H9 (cell line): ENCODE results near the gene RAET1G. TPM values are rescaled to one million over a fixed set of nuclear protein-coding genes. Genes with fewer than 3 reads are reported as not detected.
A peak's percentile ranks its signal among the peaks of the same experiment; 100 is the strongest.
"Not testable (repeated sequence)": the region's sequence is repeated elsewhere in the genome, so short reads cannot be mapped to it uniquely, and the experiment has no call there.

Experiments used
- DNase-seq: peaks from one replicate; pipeline ENCODE4 v3.0.0-alpha.2; 2017
- H2AFZ ChIP-seq: one replicate; pipeline ENCODE4 v1.6.1; 2013; ENCODE audit warnings: mild to moderate bottlenecking, low read length, control low read depth, moderate library complexity
- H2AK5ac ChIP-seq: 2 replicates; pipeline ENCODE4 v1.6.1; 2013; ENCODE audit warnings: low read length, control low read depth, mixed read lengths; ENCODE audit not compliant: insufficient read length
- H2BK120ac ChIP-seq: one replicate; pipeline ENCODE4 v1.6.1; 2013; ENCODE audit warnings: low read depth, mild to moderate bottlenecking, low read length, control low read depth, inconsistent platforms; ENCODE audit not compliant: poor library complexity, severe bottlenecking
- H2BK12ac ChIP-seq: 2 replicates; pipeline ENCODE4 v1.6.1; 2013; ENCODE audit warnings: low read length, control low read depth, mixed read lengths, low read depth; ENCODE audit not compliant: insufficient read length
- H2BK15ac ChIP-seq: 2 replicates; pipeline ENCODE4 v1.6.1; 2013; ENCODE audit warnings: low read depth, low read length, control low read depth
- H2BK20ac ChIP-seq: one replicate; pipeline ENCODE4 v1.6.1; 2013; ENCODE audit warnings: low read depth, mild to moderate bottlenecking, low read length, control low read depth, inconsistent platforms; ENCODE audit not compliant: poor library complexity, severe bottlenecking
- H2BK5ac ChIP-seq: 2 replicates; pipeline ENCODE4 v1.6.1; 2013; ENCODE audit warnings: low read length, control low read depth, mixed read lengths; ENCODE audit not compliant: insufficient read length
- H3K14ac ChIP-seq: 2 replicates; pipeline ENCODE4 v1.6.1; 2013; ENCODE audit warnings: low read length, control low read depth; ENCODE audit not compliant: insufficient read depth
- H3K18ac ChIP-seq: 2 replicates; pipeline ENCODE4 v1.6.1; 2013; ENCODE audit warnings: low read depth, mild to moderate bottlenecking, mixed read lengths, low read length, control low read depth; ENCODE audit not compliant: insufficient read length
- H3K23ac ChIP-seq: 2 replicates; pipeline ENCODE4 v1.6.1; 2013; ENCODE audit warnings: low read length, control low read depth, mixed read lengths, low read depth; ENCODE audit not compliant: insufficient read length
- H3K23me2 ChIP-seq: 2 replicates; pipeline ENCODE4 v1.6.1; 2013; ENCODE audit warnings: low read depth, mild to moderate bottlenecking, mixed read lengths, low read length, control low read depth; ENCODE audit not compliant: insufficient read length, poor library complexity, severe bottlenecking
- H3K27ac ChIP-seq: 2 replicates; pipeline ENCODE4 v1.5.1; 2013; ENCODE audit warnings: low read length, control low read depth, mixed read lengths, low read depth; ENCODE audit not compliant: insufficient read length
- H3K27me3 ChIP-seq: 2 replicates; pipeline ENCODE4 v1.6.1; 2013; ENCODE audit warnings: low read length, control low read depth, inconsistent platforms; ENCODE audit not compliant: insufficient read depth
- H3K4ac ChIP-seq: 2 replicates; pipeline ENCODE4 v1.6.1; 2013; ENCODE audit warnings: low read depth, mild to moderate bottlenecking, control low read depth, inconsistent platforms, low read length, moderate library complexity
- H3K4me1 ChIP-seq: 2 replicates; pipeline ENCODE4 v1.6.1; 2013; ENCODE audit warnings: low read length, control low read depth, inconsistent platforms; ENCODE audit not compliant: insufficient read depth
- H3K4me2 ChIP-seq: 2 replicates; pipeline ENCODE4 v1.6.1; 2013; ENCODE audit warnings: low read length, control low read depth, mixed read lengths; ENCODE audit not compliant: insufficient read length, insufficient read depth
- H3K56ac ChIP-seq: 2 replicates; pipeline ENCODE4 v1.6.1; 2013; ENCODE audit warnings: low read depth, mild to moderate bottlenecking, mixed read lengths, low read length, control low read depth; ENCODE audit not compliant: insufficient read length
- H3K79me1 ChIP-seq: 2 replicates; pipeline ENCODE4 v1.6.1; 2013; ENCODE audit warnings: low read depth, mild to moderate bottlenecking, moderate library complexity, low read length, control low read depth, inconsistent platforms; ENCODE audit not compliant: insufficient read depth, poor library complexity, severe bottlenecking
- H3K79me2 ChIP-seq: 2 replicates; pipeline ENCODE4 v1.6.1; 2013; ENCODE audit warnings: low read length, control low read depth, inconsistent platforms; ENCODE audit not compliant: insufficient read depth
- H3K9ac ChIP-seq: 2 replicates; pipeline ENCODE4 v1.6.1; 2013; ENCODE audit warnings: low read length, control low read depth, mixed read lengths; ENCODE audit not compliant: insufficient read length; ENCODE audit errors: extremely low read depth
- H3K9me3 ChIP-seq: one replicate; pipeline ENCODE4 v1.6.1; 2013; ENCODE audit warnings: low read depth, low read length, inconsistent platforms; ENCODE audit not compliant: control insufficient read depth
- H3T11ph ChIP-seq: one replicate; pipeline ENCODE4 v1.6.1; 2013; ENCODE audit warnings: mild to moderate bottlenecking, low read length, control low read depth, inconsistent platforms
- H4K20me1 ChIP-seq: one replicate; pipeline ENCODE4 v1.6.1; 2013; ENCODE audit not compliant: control insufficient read depth, insufficient read length, insufficient read depth
- H4K5ac ChIP-seq: 2 replicates; pipeline ENCODE4 v1.6.1; 2013; ENCODE audit warnings: low read depth, mild to moderate bottlenecking, mixed read lengths, low read length, control low read depth; ENCODE audit not compliant: insufficient read length
- H4K8ac ChIP-seq: replicated peaks from 2 replicates; pipeline ENCODE4 v1.6.1; 2013; ENCODE audit warnings: low read length, control low read depth, mixed read lengths, low read depth; ENCODE audit not compliant: insufficient read length
- H4K91ac ChIP-seq: 2 replicates; pipeline ENCODE4 v1.6.1; 2013; ENCODE audit warnings: low read depth, mild to moderate bottlenecking, moderate library complexity, mixed read lengths, low read length, control low read depth; ENCODE audit not compliant: insufficient read length
- H3K27ac Mint-ChIP-seq, 3 experiments: 2 replicates in 2 of 3; 3 replicates in 1 of 3; pipeline ENCODE4 v1.8.0; 2020 to 2021; ENCODE audit warnings: mixed read lengths in 3 of 3, mild to moderate bottlenecking in 1 of 3, moderate library complexity in 1 of 3
- H3K27me3 Mint-ChIP-seq: 2 replicates; pipeline ENCODE4 v1.8.0; 2021; ENCODE audit warnings: low read depth, mild to moderate bottlenecking, moderate library complexity, mixed read lengths
- H3K36me3 Mint-ChIP-seq, 3 experiments: 2 replicates in 2 of 3; 3 replicates in 1 of 3; pipeline ENCODE4 v1.8.0; 2020 to 2021; ENCODE audit warnings: low read depth in 3 of 3, mixed read lengths in 3 of 3; ENCODE audit not compliant: insufficient read depth in 1 of 3
- H3K4me1 Mint-ChIP-seq, 2 experiments: 2 replicates each; pipeline ENCODE4 v1.8.0; 2020; ENCODE audit warnings: mixed read lengths in 2 of 2
- H3K4me3 Mint-ChIP-seq, 2 experiments: 2 replicates in 1 of 2; 3 replicates in 1 of 2; pipeline ENCODE4 v1.8.0; 2020 to 2021; ENCODE audit warnings: mild to moderate bottlenecking in 2 of 2, mixed read lengths in 2 of 2, moderate library complexity in 1 of 2
- H3K9me3 Mint-ChIP-seq, 2 experiments: 2 replicates in 1 of 2; 3 replicates in 1 of 2; pipeline ENCODE4 v1.8.0; 2020; ENCODE audit warnings: mild to moderate bottlenecking in 2 of 2, mixed read lengths in 2 of 2, moderate library complexity in 1 of 2
- CTCF ChIP-seq: fragments of 200-600 bp; sonication (generic); conservative IDR thresholded peaks from 3 replicates; pipeline ENCODE4 v1.8.0; 2021; ENCODE audit warnings: antibody characterized with exemption, mild to moderate bottlenecking
- WGBS: extraction: QIAGEN DNeasy Blood & Tissue Kit; methylation state at CpG from one replicate; pipeline ENCODE4 v1.1.7; 2013; ENCODE audit warnings: missing lambda C conversion rate, low lambda C conversion rate, mixed read lengths; ENCODE audit not compliant: insufficient read length; ENCODE audit errors: extremely low coverage; 5-methylcytosine and 5-hydroxymethylcytosine counted together
- total RNA-seq: library from RNA; stranded (reverse); gene quantifications from 2 replicates; pipeline ENCODE4 v1.2.1, GENCODE V29; 2021

The RAET1G gene
- total RNA-seq, 1 experiment from 2014 or later = not detected

GRCh38 chr6:149895048-149895590, 27.8 kb downstream of the RAET1G start:
- Histone ChIP-seq H3K79me1 (no peaks in the 10 kb centered on the region), H3K23ac (no peak overlapping the region), H3K27ac (no peak overlapping the region), H4K5ac (no peak overlapping the region), H3K27me3 (no peaks in the 10 kb centered on the region; the same call in 1 of the 2 replicates), H3K23me2 (no peaks in the 10 kb centered on the region), H2AK5ac (no peak overlapping the region), H3K9ac (no peak overlapping the region), H3T11ph (no peak overlapping the region), H3K4me2 (no peak overlapping the region), H3K9me3 (no peaks in the 10 kb centered on the region), H2BK20ac (no peak overlapping the region), H2AFZ (no peak overlapping the region), H2BK15ac (no peak overlapping the region), H3K4me1 (no peaks in the 10 kb centered on the region; the same call in 1 of the 2 replicates), H3K18ac (no peak overlapping the region), H2BK5ac (no peak overlapping the region), H2BK12ac (no peak overlapping the region), H3K56ac (no peak overlapping the region), H3K79me2 (no peaks in the 10 kb centered on the region), H2BK120ac (no peak overlapping the region), H4K20me1 (no peaks in the 10 kb centered on the region), H3K14ac (no peak overlapping the region), H4K8ac (no peak overlapping the region), H4K91ac (no peak overlapping the region), H3K4ac (no peak overlapping the region)
- no CpG with 5 or more reads among the region's 7 CpGs for WGBS
- DNase-seq = peak; percentile 45
- TF ChIP-seq CTCF = no peak
- H3K4me1 Mint-ChIP-seq = peaks cover 0 to 7% of the 10 kb centered on the region in 2 experiments; a peak in 3 of 4 replicates
- H3K27ac Mint-ChIP-seq = no peak overlapping the region
- H3K27me3 Mint-ChIP-seq = peaks cover 53% of the 10 kb centered on the region
- no peaks in the 10 kb centered on the region for H3K36me3 Mint-ChIP-seq
- H3K9me3 Mint-ChIP-seq = no peaks in the 10 kb centered on the region
- no peak overlapping the region for H3K4me3 Mint-ChIP-seq

- not testable (repeated sequence) for DNase-seq, H3K36me3 Mint-ChIP-seq, H3K4me3 Mint-ChIP-seq, H2BK120ac ChIP-seq, H4K20me1 ChIP-seq, H2BK20ac ChIP-seq, H2AK5ac ChIP-seq, H3K18ac ChIP-seq, H3K23ac ChIP-seq, H3K27ac ChIP-seq, H3K56ac ChIP-seq, H3K79me1 ChIP-seq, H4K5ac ChIP-seq, H3K4me2 ChIP-seq, H3K23me2 ChIP-seq, H2BK5ac ChIP-seq, H4K91ac ChIP-seq, H3K9ac ChIP-seq, H3K14ac ChIP-seq, H2BK15ac ChIP-seq, H2BK12ac ChIP-seq, H3K9me3 ChIP-seq, H4K8ac ChIP-seq, H3T11ph ChIP-seq, H3K27ac Mint-ChIP-seq, H3K9me3 Mint-ChIP-seq, H2AFZ ChIP-seq, H3K4me1 ChIP-seq, H3K79me2 ChIP-seq, H3K27me3 ChIP-seq, H3K4me1 Mint-ChIP-seq, H3K4ac ChIP-seq
- WGBS = no CpG with 5 or more reads among the region's 6 CpGs
- peaks cover 55% of the 10 kb centered on the region for H3K27me3 Mint-ChIP-seq
Observed at GRCh38 chr6:149891864-149892263, 31.1 kb downstream of the RAET1G start.
